ENCODE measurements around the gene SELENOP. TPM values are rescaled to one million over a fixed set of nuclear protein-coding genes. Genes with fewer than 3 reads are reported as not detected.
"Not testable (repeated sequence)": the region's sequence is repeated elsewhere in the genome, so short reads cannot be mapped to it uniquely, and the experiment has no call there.

SELENOP gene
- total and polyA plus RNA-seq, 2 experiments from 2014 or later: 1.2 to 1.4 TPM

DNA sequence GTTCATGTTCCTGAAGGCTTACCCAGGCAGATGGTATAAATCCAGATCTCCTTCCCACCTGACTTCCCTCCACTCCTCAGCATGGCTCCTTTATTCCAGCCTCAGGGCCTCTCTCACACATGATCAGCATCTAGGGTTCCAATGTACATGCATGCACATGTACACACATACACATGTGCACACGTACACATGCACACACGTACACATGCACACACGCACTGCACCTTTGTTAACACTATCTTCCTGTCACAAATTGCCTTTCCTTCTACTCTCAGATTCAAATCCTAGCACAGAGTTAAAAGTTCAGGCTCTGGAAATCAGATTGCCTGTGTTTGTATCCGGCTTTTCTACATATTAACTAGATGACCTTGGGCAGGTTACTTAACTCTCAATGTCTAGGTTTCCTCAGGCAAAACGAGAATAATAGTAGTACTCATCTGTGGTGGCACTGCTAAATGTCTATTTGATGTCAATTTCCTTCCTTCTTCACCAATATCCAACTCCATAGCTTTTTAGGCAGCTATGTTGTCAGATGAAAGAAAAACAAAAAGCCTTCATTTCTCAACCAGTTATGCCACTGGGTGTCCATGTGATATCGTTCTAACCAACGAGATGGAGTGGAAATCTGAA is 12.8 kb upstream of the SELENOP start:
- H3K27ac ChIP-seq: no peak overlapping the region
- no peak overlapping the region for H2AFZ ChIP-seq
- no peak for DNase-seq
- 49 to 52% methylated on average over 7 of the region's 7 CpGs for WGBS, 2 experiments (ENCODE audit: low coverage in 1 of 2, low lambda C conversion rate in 2 of 2, missing lambda C conversion rate in 2 of 2)
- no peaks in the 10 kb centered on the region for H3K9me3 ChIP-seq (ENCODE audit: low read depth)
- H3K4me2 ChIP-seq (ENCODE audit: unreplicated experiment): no peak overlapping the region
- no peaks in the 10 kb centered on the region for H3K9me2 ChIP-seq (ENCODE audit: insufficient read depth)
- no peaks in the 10 kb centered on the region; the same call in 1 of the 2 replicates for H3K27me3 ChIP-seq (replicated peaks; ENCODE audit: insufficient read depth)
- no peak overlapping the region for H3K4me3 ChIP-seq
- TF ChIP-seq EZH2 (IDR thresholded peaks at IDR 0.05; ENCODE audit: insufficient read depth, poor library complexity, severe bottlenecking) (no peak), EZH2phosphoT487 (IDR thresholded peaks at IDR 0.05; ENCODE audit: insufficient read depth, low read depth) (no peak)
- no peaks in the 10 kb centered on the region for H3K79me2 ChIP-seq (ENCODE audit: insufficient read depth)
- no peaks in the 10 kb centered on the region for H3K4me1 ChIP-seq (ENCODE audit: insufficient read depth)
- no peaks in the 10 kb centered on the region for H4K20me1 ChIP-seq (ENCODE audit: insufficient read depth)
- H3F3A ChIP-seq (ENCODE audit: insufficient read depth): no peaks in the 10 kb centered on the region
- no peak overlapping the region for H3K9ac ChIP-seq
- in situ Hi-C loops (cut with MboI): no loop called here
- H3K36me3 ChIP-seq (ENCODE audit: low read depth): no peaks in the 10 kb centered on the region

DNA sequence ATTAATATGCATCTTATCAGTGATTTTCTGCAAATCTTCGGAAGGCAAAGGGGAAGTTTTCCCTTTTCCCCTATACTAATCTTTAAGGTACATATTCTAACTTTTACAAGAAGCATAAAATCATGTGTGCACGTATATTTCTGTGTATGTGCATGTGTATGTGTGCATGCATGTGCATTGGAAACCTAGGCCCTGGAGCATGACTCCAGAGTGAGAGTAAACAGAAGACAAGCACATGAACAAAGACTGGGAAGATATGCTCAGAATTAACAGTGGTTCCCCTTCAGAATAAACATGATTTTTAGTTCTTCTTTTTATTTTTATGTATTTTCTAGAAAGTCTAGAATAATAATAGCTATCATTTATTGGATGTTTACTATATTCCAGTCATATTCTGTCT is 10.9 kb upstream of the SELENOP start:
- H3K4me3 ChIP-seq: no peak overlapping the region
- H3K9me2 ChIP-seq (ENCODE audit: insufficient read depth): no peaks in the 10 kb centered on the region
- TF ChIP-seq EZH2 (IDR thresholded peaks at IDR 0.05; ENCODE audit: insufficient read depth, poor library complexity, severe bottlenecking) (no peak), EZH2phosphoT487 (IDR thresholded peaks at IDR 0.05; ENCODE audit: insufficient read depth, low read depth) (no peak)
- no peaks in the 10 kb centered on the region for H3K36me3 ChIP-seq (ENCODE audit: low read depth)
- no peak overlapping the region for H2AFZ ChIP-seq
- H3K79me2 ChIP-seq (ENCODE audit: insufficient read depth): no peaks in the 10 kb centered on the region
- no peaks in the 10 kb centered on the region for H3K27me3 ChIP-seq (replicated peaks; ENCODE audit: insufficient read depth)
- H3F3A ChIP-seq (ENCODE audit: insufficient read depth): no peaks in the 10 kb centered on the region
- no peaks in the 10 kb centered on the region for H4K20me1 ChIP-seq (ENCODE audit: insufficient read depth)
- WGBS, 2 experiments (ENCODE audit: low coverage in 1 of 2, low lambda C conversion rate in 2 of 2, missing lambda C conversion rate in 2 of 2): 51% methylated on average over 2 of the region's 2 CpGs
- in situ Hi-C loops (cut with MboI): no loop called here
- H3K4me1 ChIP-seq (ENCODE audit: insufficient read depth): no peaks in the 10 kb centered on the region
- no peaks in the 10 kb centered on the region for H3K9me3 ChIP-seq (ENCODE audit: low read depth)
- no peak overlapping the region for H3K27ac ChIP-seq
- no peak for DNase-seq
- H3K9ac ChIP-seq: no peak overlapping the region
- H3K4me2 ChIP-seq (ENCODE audit: unreplicated experiment): no peak overlapping the region

DNA sequence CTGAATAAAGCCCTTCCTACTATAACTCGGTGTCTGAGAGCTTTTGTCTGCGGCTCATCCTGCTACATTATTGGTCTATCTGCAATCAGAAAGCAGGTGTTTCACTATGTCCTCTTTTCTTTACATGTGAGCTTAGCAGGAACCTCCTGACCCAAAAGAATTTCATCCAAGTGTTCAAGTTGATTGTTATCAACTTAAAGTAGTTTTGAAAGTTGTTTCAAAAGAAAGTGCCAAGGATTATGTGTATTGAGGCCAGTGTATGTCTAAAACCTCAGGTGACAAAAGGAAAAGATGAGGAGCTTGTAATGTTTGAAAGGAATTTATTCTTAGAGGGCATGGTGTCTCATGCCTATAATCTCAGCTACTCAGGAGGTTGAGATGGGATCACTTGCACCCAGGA is 8.1 kb upstream of the SELENOP start:
- no peaks in the 10 kb centered on the region for H3K79me2 ChIP-seq (ENCODE audit: insufficient read depth)
- 44 to 46% methylated on average over 2 of the region's 2 CpGs for WGBS, 2 experiments (ENCODE audit: low coverage in 1 of 2, low lambda C conversion rate in 2 of 2, missing lambda C conversion rate in 2 of 2)
- H3K9ac ChIP-seq: no peak overlapping the region
- in situ Hi-C loops (cut with MboI): no loop called here
- no peaks in the 10 kb centered on the region for H3K9me2 ChIP-seq (ENCODE audit: insufficient read depth)
- H2AFZ ChIP-seq: no peak overlapping the region
- H4K20me1 ChIP-seq (ENCODE audit: insufficient read depth): no peaks in the 10 kb centered on the region
- no peaks in the 10 kb centered on the region for H3K4me1 ChIP-seq (ENCODE audit: insufficient read depth)
- no peak overlapping the region for H3K27ac ChIP-seq
- no peaks in the 10 kb centered on the region for H3F3A ChIP-seq (ENCODE audit: insufficient read depth)
- H3K9me3 ChIP-seq (ENCODE audit: low read depth): no peaks in the 10 kb centered on the region
- no peak for TF ChIP-seq EZH2phosphoT487 (IDR thresholded peaks at IDR 0.05; ENCODE audit: insufficient read depth, low read depth)
- no peak for TF ChIP-seq EZH2 (IDR thresholded peaks at IDR 0.05; ENCODE audit: insufficient read depth, poor library complexity, severe bottlenecking)
- no peaks in the 10 kb centered on the region for H3K27me3 ChIP-seq (replicated peaks; ENCODE audit: insufficient read depth)
- no peak overlapping the region for H3K4me3 ChIP-seq
- no peak overlapping the region for H3K4me2 ChIP-seq (ENCODE audit: unreplicated experiment)
- no peaks in the 10 kb centered on the region for H3K36me3 ChIP-seq (ENCODE audit: low read depth)
- no peak for DNase-seq

DNA sequence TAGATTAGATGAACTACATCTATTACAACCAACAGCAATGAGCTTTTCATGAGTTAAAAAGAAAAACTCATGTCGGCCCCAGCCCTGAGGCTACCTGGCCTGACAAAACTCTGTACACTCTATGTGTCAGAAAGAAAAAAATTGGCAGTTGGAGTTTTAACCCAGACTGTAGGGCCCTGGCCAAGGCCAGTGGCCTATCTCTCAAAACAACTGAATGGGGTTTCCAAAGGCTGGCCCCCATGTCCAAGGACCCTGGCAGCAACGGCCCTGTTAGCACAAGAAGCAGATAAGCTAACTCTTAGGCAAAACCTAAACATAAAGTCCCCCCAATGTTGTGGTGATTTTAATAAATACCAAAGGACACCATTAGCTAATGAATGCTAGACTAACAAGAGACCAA is 4.9 kb upstream of the SELENOP start:
- H3K4me2 ChIP-seq (ENCODE audit: unreplicated experiment); H3K79me2 ChIP-seq (ENCODE audit: insufficient read depth); H3K36me3 ChIP-seq (ENCODE audit: low read depth); H3K27ac ChIP-seq; H3K4me1 ChIP-seq (ENCODE audit: insufficient read depth); DNase-seq; H3K4me3 ChIP-seq; H3K9ac ChIP-seq; H3K9me2 ChIP-seq (ENCODE audit: insufficient read depth); H4K20me1 ChIP-seq (ENCODE audit: insufficient read depth); H3K9me3 ChIP-seq (ENCODE audit: low read depth); H3F3A ChIP-seq (ENCODE audit: insufficient read depth); H2AFZ ChIP-seq; H3K27me3 ChIP-seq (replicated peaks; ENCODE audit: insufficient read depth); in situ Hi-C loops (cut with MboI): not testable (repeated sequence)
- WGBS, 2 experiments (ENCODE audit: low coverage in 1 of 2, low lambda C conversion rate in 2 of 2, missing lambda C conversion rate in 2 of 2): 96 to 97% methylated on average over 2 of the region's 2 CpGs

- H3K9me2 ChIP-seq (ENCODE audit: insufficient read depth): no peaks in the 10 kb centered on the region
- H3K4me1 ChIP-seq (ENCODE audit: insufficient read depth): peaks cover 4% of the 10 kb centered on the region; the same call in 1 of the 2 replicates
- DNase-seq: no peak
- H3K36me3 ChIP-seq (ENCODE audit: low read depth): no peaks in the 10 kb centered on the region
- H3K27ac ChIP-seq: no peak overlapping the region
- no peak for TF ChIP-seq EZH2 (IDR thresholded peaks at IDR 0.05; ENCODE audit: insufficient read depth, poor library complexity, severe bottlenecking)
- TF ChIP-seq EZH2phosphoT487 (IDR thresholded peaks at IDR 0.05; ENCODE audit: insufficient read depth, low read depth): no peak
- H3K9ac ChIP-seq: no peak overlapping the region
- in situ Hi-C loops (cut with MboI): no loop called here
- H4K20me1 ChIP-seq (ENCODE audit: insufficient read depth): no peaks in the 10 kb centered on the region
- H3K27me3 ChIP-seq (replicated peaks; ENCODE audit: insufficient read depth): no peaks in the 10 kb centered on the region
- no peaks in the 10 kb centered on the region for H3K79me2 ChIP-seq (ENCODE audit: insufficient read depth)
- H3F3A ChIP-seq (ENCODE audit: insufficient read depth): no peaks in the 10 kb centered on the region
- WGBS, 2 experiments (ENCODE audit: low coverage in 1 of 2, low lambda C conversion rate in 2 of 2, missing lambda C conversion rate in 2 of 2): 70% methylated on average over 19 of the region's 19 CpGs
- H2AFZ ChIP-seq: no peak overlapping the region
- no peak overlapping the region for H3K4me3 ChIP-seq
- no peaks in the 10 kb centered on the region for H3K9me3 ChIP-seq (ENCODE audit: low read depth)
- H3K4me2 ChIP-seq (ENCODE audit: unreplicated experiment): no peak overlapping the region
Measured at GRCh38 chr5:42813533-42813932, 1.8 kb upstream of the SELENOP start.

Measured in GM23248 (cell line).